Nephron progenitor cell (in vitro differentiated cells): ENCODE results near the gene AURKA.

Experiments
- DNase-seq: peaks from one replicate; pipeline ENCODE4 v3.0.0; 2021
- H3K27ac Mint-ChIP-seq: 2 replicates; pipeline ENCODE4 v1.8.0; 2021; ENCODE audit warnings: mild to moderate bottlenecking, moderate library complexity, mixed read lengths
- H3K27me3 Mint-ChIP-seq: 2 replicates; pipeline ENCODE4 v1.8.0; 2021; ENCODE audit warnings: mild to moderate bottlenecking, low read depth, mixed read lengths; ENCODE audit not compliant: poor library complexity
- H3K36me3 Mint-ChIP-seq: 2 replicates; pipeline ENCODE4 v1.8.0; 2021; ENCODE audit warnings: low read depth, mixed read lengths
- H3K4me1 Mint-ChIP-seq: 2 replicates; pipeline ENCODE4 v1.8.0; 2021; ENCODE audit warnings: mixed read lengths
- H3K4me3 Mint-ChIP-seq: 2 replicates; pipeline ENCODE4 v1.8.0; 2021; ENCODE audit warnings: mild to moderate bottlenecking, moderate library complexity, mixed read lengths
- H3K9me3 Mint-ChIP-seq: 2 replicates; pipeline ENCODE4 v1.8.0; 2021; ENCODE audit warnings: mild to moderate bottlenecking, moderate library complexity, mixed read lengths
- CTCF ChIP-seq: fragments of 200-600 bp; sonication (generic); IDR thresholded peaks from 2 replicates; pipeline ENCODE4 v1.5.0; 2021; ENCODE audit warnings: antibody characterized with exemption

The AURKA gene

GRCh38 chr20:56429502-56429901 is 37.5 kb upstream of the AURKA start:
- DNase-seq: no peak
- TF ChIP-seq CTCF: no peak
- no peak overlapping the region for H3K4me3 Mint-ChIP-seq
- no peaks in the 10 kb centered on the region for H3K9me3 Mint-ChIP-seq
- no peak overlapping the region for H3K27ac Mint-ChIP-seq
- H3K4me1 Mint-ChIP-seq: no peaks in the 10 kb centered on the region
- H3K36me3 Mint-ChIP-seq: no peaks in the 10 kb centered on the region
- peaks cover 44% of the 10 kb centered on the region for H3K27me3 Mint-ChIP-seq

- Mint-ChIP-seq H3K27me3 (peaks cover 40% of the 10 kb centered on the region), H3K4me3 (no peak overlapping the region), H3K36me3 (no peaks in the 10 kb centered on the region), H3K4me1 (no peaks in the 10 kb centered on the region), H3K9me3 (no peaks in the 10 kb centered on the region), H3K27ac (no peak overlapping the region)
- DNase-seq: no peak
- no peak for TF ChIP-seq CTCF
Measured at GRCh38 chr20:56428881-56429280, 36.9 kb upstream of the AURKA start.

- Mint-ChIP-seq H3K9me3 (no peaks in the 10 kb centered on the region), H3K4me3 (no peak overlapping the region), H3K36me3 (no peaks in the 10 kb centered on the region), H3K27ac (no peak overlapping the region), H3K27me3 (peaks cover 40% of the 10 kb centered on the region), H3K4me1 (no peaks in the 10 kb centered on the region)
- no peak for DNase-seq
- no peak for TF ChIP-seq CTCF
Measured at GRCh38 chr20:56428410-56428809, 36.4 kb upstream of the AURKA start.

- no peak for DNase-seq
- H3K4me1 Mint-ChIP-seq: no peaks in the 10 kb centered on the region
- H3K4me3 Mint-ChIP-seq: no peak overlapping the region
- no peaks in the 10 kb centered on the region for H3K36me3 Mint-ChIP-seq
- TF ChIP-seq CTCF: no peak
- H3K9me3 Mint-ChIP-seq: no peaks in the 10 kb centered on the region
- no peak overlapping the region for H3K27ac Mint-ChIP-seq
- peaks cover 37% of the 10 kb centered on the region for H3K27me3 Mint-ChIP-seq
Measured at GRCh38 chr20:56427797-56428196, 35.8 kb upstream of the AURKA start.

- no peak for DNase-seq
- no peak overlapping the region for H3K27ac Mint-ChIP-seq
- no peaks in the 10 kb centered on the region for H3K9me3 Mint-ChIP-seq
- TF ChIP-seq CTCF: no peak
- H3K4me3 Mint-ChIP-seq: no peak overlapping the region
- peaks cover 32% of the 10 kb centered on the region for H3K27me3 Mint-ChIP-seq
- no peaks in the 10 kb centered on the region for H3K36me3 Mint-ChIP-seq
- H3K4me1 Mint-ChIP-seq: peaks cover 7% of the 10 kb centered on the region
Measured at GRCh38 chr20:56426926-56427325, 34.9 kb upstream of the AURKA start.

- no peak for DNase-seq
- TF ChIP-seq CTCF: no peak
- Mint-ChIP-seq H3K9me3 (no peaks in the 10 kb centered on the region), H3K36me3 (no peaks in the 10 kb centered on the region), H3K4me3 (no peak overlapping the region), H3K4me1 (peaks cover 7% of the 10 kb centered on the region), H3K27ac (no peak overlapping the region), H3K27me3 (peaks cover 30% of the 10 kb centered on the region)
Measured at GRCh38 chr20:56426026-56426425, 34.0 kb upstream of the AURKA start.
